ENCODE measurements around the gene SNCB.

Gene SNCB

DNA sequence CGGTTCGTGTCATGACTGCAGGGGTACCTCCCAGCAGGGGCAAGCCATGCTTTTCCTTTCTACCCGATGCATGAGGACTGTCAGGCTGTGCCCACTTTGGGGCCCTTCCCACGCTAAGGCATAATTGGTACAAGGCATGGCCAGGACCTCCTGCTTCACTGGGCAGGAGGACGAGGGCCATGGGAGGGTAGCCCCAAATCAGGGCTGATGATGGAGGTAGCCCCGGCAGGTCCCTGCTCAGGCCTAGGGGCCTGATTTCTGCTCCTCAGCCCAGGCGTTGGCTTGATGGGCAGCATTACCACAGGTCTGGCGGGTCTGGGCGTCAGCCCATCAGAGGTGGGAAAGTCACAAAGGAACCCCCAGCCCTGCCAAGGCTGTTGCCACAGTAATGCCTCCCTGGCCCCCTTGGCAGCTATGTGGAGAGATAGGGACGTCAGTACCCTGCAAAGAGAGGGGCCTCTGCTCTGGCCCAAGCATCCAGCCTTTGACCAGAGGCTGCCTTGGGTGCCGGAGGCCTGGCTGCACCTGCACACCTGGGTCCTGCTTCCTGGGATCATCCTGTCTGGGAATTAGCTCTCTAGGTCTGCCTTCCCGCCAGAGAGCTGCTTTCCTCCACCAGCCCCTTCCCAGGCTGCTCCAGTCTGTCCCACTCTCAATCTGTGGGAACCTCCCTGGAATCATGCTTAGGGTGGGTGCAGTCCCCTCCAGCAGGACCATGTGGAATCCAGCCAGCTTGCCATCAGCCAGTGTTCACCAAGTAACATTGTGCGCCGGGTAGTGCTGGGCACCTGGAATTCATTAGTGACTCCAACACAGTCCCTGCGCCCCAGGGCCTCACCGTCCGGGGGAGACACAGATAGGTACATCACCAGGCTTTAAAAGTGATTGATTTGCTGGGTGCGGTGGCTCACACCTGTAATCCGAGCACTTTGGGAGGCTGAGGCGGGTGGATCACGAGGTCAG is 32.3 kb upstream of the SNCB start:
- peaks cover 30% of the 10 kb centered on the region for H3K4me1 ChIP-seq (ENCODE audit: low read length)
- no peaks in the 10 kb centered on the region for H3K36me3 ChIP-seq (replicated peaks; ENCODE audit: insufficient read depth, low read length)
- no peaks in the 10 kb centered on the region for H4K20me1 ChIP-seq (ENCODE audit: insufficient read depth, low read length)
- no peak overlapping the region for H3K9ac ChIP-seq (ENCODE audit: low read length)
- no peak overlapping the region for H3K4me3 ChIP-seq (ENCODE audit: low read length)
- no peaks in the 10 kb centered on the region for H3K9me3 ChIP-seq (replicated peaks; ENCODE audit: insufficient read depth, low read length)
- no peak overlapping the region for H3K4me2 ChIP-seq (ENCODE audit: low read depth, low read length)
- no peaks in the 10 kb centered on the region for H3K79me2 ChIP-seq (ENCODE audit: low read length)
- no peak for DNase-seq
- H2AFZ ChIP-seq (ENCODE audit: low read length), result no peak overlapping the region
- H3K9me2 ChIP-seq (replicated peaks; ENCODE audit: insufficient read depth, low read length), result no peaks in the 10 kb centered on the region
- H3K27ac ChIP-seq (ENCODE audit: low read length), result no peak overlapping the region
- H3K27me3 ChIP-seq (replicated peaks; ENCODE audit: insufficient read depth, low read length), result peaks cover 27% of the 10 kb centered on the region
- no peak for TF ChIP-seq EZH2 (optimal IDR thresholded peaks at IDR 0.05; ENCODE audit: low read depth, low read length)
- no peak for TF ChIP-seq EZH2phosphoT487 (IDR thresholded peaks at IDR 0.05; ENCODE audit: low read length)
- TF ChIP-seq, protein P1, sequence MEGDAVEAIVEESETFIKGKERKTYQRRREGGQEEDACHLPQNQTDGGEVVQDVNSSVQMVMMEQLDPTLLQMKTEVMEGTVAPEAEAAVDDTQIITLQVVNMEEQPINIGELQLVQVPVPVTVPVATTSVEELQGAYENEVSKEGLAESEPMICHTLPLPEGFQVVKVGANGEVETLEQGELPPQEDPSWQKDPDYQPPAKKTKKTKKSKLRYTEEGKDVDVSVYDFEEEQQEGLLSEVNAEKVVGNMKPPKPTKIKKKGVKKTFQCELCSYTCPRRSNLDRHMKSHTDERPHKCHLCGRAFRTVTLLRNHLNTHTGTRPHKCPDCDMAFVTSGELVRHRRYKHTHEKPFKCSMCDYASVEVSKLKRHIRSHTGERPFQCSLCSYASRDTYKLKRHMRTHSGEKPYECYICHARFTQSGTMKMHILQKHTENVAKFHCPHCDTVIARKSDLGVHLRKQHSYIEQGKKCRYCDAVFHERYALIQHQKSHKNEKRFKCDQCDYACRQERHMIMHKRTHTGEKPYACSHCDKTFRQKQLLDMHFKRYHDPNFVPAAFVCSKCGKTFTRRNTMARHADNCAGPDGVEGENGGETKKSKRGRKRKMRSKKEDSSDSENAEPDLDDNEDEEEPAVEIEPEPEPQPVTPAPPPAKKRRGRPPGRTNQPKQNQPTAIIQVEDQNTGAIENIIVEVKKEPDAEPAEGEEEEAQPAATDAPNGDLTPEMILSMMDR (IDR thresholded peaks at IDR 0.05; ENCODE audit: low read length), result no peak
- peaks cover 21% of the 10 kb centered on the region for H3F3A ChIP-seq (ENCODE audit: insufficient read depth, low read length)

DNA sequence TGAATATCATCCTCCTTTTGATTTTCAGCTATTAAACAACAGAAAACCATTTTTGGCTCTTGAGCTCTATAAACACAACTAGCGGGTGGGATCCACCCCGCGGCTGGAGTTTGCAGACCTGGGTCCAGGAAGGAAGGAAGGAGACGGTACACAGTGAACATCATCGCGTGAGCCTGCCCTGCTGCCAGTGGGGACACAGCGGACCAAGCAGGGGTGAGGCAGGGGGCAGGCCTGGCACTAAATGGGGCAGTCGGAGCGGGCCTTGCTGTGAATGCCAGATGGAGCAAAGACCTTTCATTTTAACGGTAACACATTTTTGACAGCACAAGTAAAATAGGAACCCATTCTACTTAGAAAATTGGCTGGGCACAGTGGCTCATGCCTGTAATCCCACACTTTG is 31.3 kb upstream of the SNCB start:
- DNase-seq, result no peak
- Histone ChIP-seq H3F3A (ENCODE audit: insufficient read depth, low read length) (peaks cover 21% of the 10 kb centered on the region), H3K79me2 (ENCODE audit: low read length) (no peaks in the 10 kb centered on the region), H3K4me1 (ENCODE audit: low read length) (peaks cover 30% of the 10 kb centered on the region), H3K27me3 (replicated peaks; ENCODE audit: insufficient read depth, low read length) (peaks cover 21% of the 10 kb centered on the region), H3K9me3 (replicated peaks; ENCODE audit: insufficient read depth, low read length) (no peaks in the 10 kb centered on the region), H3K4me2 (ENCODE audit: low read depth, low read length) (no peak overlapping the region), H3K27ac (ENCODE audit: low read length) (no peak overlapping the region), H3K4me3 (ENCODE audit: low read length) (no peak overlapping the region), H4K20me1 (ENCODE audit: insufficient read depth, low read length) (no peaks in the 10 kb centered on the region), H3K9ac (ENCODE audit: low read length) (no peak overlapping the region), H2AFZ (ENCODE audit: low read length) (no peak overlapping the region), H3K36me3 (replicated peaks; ENCODE audit: insufficient read depth, low read length) (no peaks in the 10 kb centered on the region), H3K9me2 (replicated peaks; ENCODE audit: insufficient read depth, low read length) (no peaks in the 10 kb centered on the region)
- TF ChIP-seq EZH2phosphoT487 (IDR thresholded peaks at IDR 0.05; ENCODE audit: low read length), result no peak
- TF ChIP-seq, protein P1 (IDR thresholded peaks at IDR 0.05; ENCODE audit: low read length), result no peak
- TF ChIP-seq EZH2 (optimal IDR thresholded peaks at IDR 0.05; ENCODE audit: low read depth, low read length), result no peak

DNA sequence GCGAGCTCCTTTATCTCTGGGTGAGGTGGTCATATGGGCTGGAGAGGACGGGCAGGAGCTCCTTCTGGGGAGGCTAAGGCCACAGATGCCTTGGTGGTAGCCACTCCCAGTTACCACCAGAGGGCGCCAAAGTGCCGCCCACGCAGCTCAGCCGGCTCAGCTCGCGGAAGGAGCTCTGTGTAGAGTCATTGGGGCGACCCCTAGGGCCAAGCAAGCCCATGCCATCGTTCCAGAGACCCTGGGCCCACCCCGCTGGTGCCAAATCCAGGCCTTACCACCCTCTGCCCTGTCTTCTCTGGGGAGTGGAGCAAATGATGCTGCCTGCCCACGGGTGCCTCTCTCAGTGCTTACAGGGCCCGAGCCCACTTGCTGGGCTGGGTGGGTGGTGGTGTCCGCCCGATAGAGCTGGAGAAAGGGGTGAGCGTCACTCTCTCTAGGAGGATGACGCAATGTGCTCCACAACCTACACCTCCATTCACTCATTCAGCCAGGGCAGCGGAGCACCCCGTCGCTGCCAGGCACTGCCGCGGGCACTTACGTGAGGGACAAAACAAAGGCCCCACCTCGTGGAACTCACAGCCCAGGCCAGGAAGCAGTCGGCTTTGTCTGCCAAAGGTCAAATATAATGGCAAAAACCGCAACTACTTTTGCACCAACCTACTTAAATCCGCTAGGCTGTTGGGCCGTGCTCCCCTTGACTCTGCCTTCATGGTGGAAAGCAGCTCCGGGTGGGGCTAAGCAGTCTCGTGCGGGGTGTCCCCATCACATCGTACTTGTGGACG is 30.7 kb upstream of the SNCB start:
- H2AFZ ChIP-seq (ENCODE audit: low read length), result peak overlapping the region; percentile 52; the same call in 1 of the 2 replicates

More for the DNA sequence above, 30.7 kb upstream of the SNCB start:
- H3K79me2 ChIP-seq (ENCODE audit: low read length), result no peaks in the 10 kb centered on the region
- H3K9me3 ChIP-seq (replicated peaks; ENCODE audit: insufficient read depth, low read length), result no peaks in the 10 kb centered on the region
- H3K4me2 ChIP-seq (ENCODE audit: low read depth, low read length), result peak overlapping the region; percentile 55
- no peak overlapping the region for H3K27ac ChIP-seq (ENCODE audit: low read length)
- H3K4me1 ChIP-seq (ENCODE audit: low read length), result peaks cover 30% of the 10 kb centered on the region
- no peaks in the 10 kb centered on the region for H4K20me1 ChIP-seq (ENCODE audit: insufficient read depth, low read length)
- peaks cover 16% of the 10 kb centered on the region for H3K27me3 ChIP-seq (replicated peaks; ENCODE audit: insufficient read depth, low read length)
- no peaks in the 10 kb centered on the region for H3K36me3 ChIP-seq (replicated peaks; ENCODE audit: insufficient read depth, low read length)
- peak; percentile 74 for DNase-seq
- peaks cover 21% of the 10 kb centered on the region for H3F3A ChIP-seq (ENCODE audit: insufficient read depth, low read length)
- no peaks in the 10 kb centered on the region for H3K9me2 ChIP-seq (replicated peaks; ENCODE audit: insufficient read depth, low read length)
- no peak overlapping the region for H3K4me3 ChIP-seq (ENCODE audit: low read length)
- H3K9ac ChIP-seq (ENCODE audit: low read length), result no peak overlapping the region
- no peak for TF ChIP-seq EZH2phosphoT487 (IDR thresholded peaks at IDR 0.05; ENCODE audit: low read length)
- TF ChIP-seq, protein P1 (IDR thresholded peaks at IDR 0.05; ENCODE audit: low read length), result peak; percentile 97

All from MM.1S (cell line).